Gastroesophageal sphincter (tissue), 4 donors: ENCODE data around the gene TEKT5. TPM values are rescaled to one million over a fixed set of nuclear protein-coding genes. Genes with fewer than 3 reads are reported as not detected.

Experiments
- ATAC-seq: fragments of 150-250 bp; one replicate; pipeline ENCODE4 v1.9.1; 2016; ENCODE audit warnings: mild to moderate bottlenecking, moderate library complexity
- H3K27ac ChIP-seq, 4 donors: fragments of 200-600 bp; sonication (generic) in 3 of 4; 1 replicate in 3 of 4; 2 replicates in 1 of 4; pipeline ENCODE4 v1.5.1; 2016 to 2019
- H3K27me3 ChIP-seq: fragments of 200-600 bp; sonication (generic); one replicate; pipeline ENCODE4 v1.5.1; 2019
- H3K36me3 ChIP-seq, 2 donors: fragments of 200-600 bp; sonication (generic); one replicate each; pipeline ENCODE4 v1.5.1; 2019; ENCODE audit warnings: control low read depth in 1 of 2
- H3K4me1 ChIP-seq, 3 donors: fragments of 200-600 bp; sonication (generic); 1 replicate in 2 of 3; 2 replicates in 1 of 3; pipeline ENCODE4 v1.5.1; 2016 to 2019; ENCODE audit warnings: control low read depth in 2 of 3
- H3K4me3 ChIP-seq, 2 donors: fragments of 200-600 bp; sonication (generic); one replicate each; pipeline ENCODE4 v1.5.1; 2019; ENCODE audit warnings: mild to moderate bottlenecking in 1 of 2, moderate library complexity in 1 of 2
- H3K9me3 ChIP-seq, 3 donors: fragments of 200-600 bp; sonication (generic); one replicate each; pipeline ENCODE4 v1.5.1; 2017 to 2019; ENCODE audit warnings: control low read depth in 2 of 3
- CTCF ChIP-seq, 4 experiments: fragments of 200-600 bp in 2 of 4; fragments of 450-650 bp in 2 of 4; sonication (generic) in 1 of 4; IDR thresholded peaks; one replicate each; pipeline ENCODE4 v1.5.1; 2017 to 2019; ENCODE audit warnings: antibody characterized with exemption in 4 of 4, mild to moderate bottlenecking in 2 of 4, moderate library complexity in 2 of 4
- EP300 ChIP-seq: sonication (generic); formaldehyde crosslinking; IDR thresholded peaks from one replicate; pipeline ENCODE4 v1.6.1; 2017; ENCODE audit warnings: antibody characterized with exemption, mild to moderate bottlenecking
- POLR2A ChIP-seq, 2 donors: fragments of 450-650 bp; IDR thresholded peaks; one replicate each; pipeline ENCODE4 v1.6.1; 2017; ENCODE audit warnings: antibody characterized with exemption in 2 of 2, mild to moderate bottlenecking in 2 of 2, moderate library complexity in 1 of 2
- POLR2AphosphoS5 ChIP-seq: sonication (generic); formaldehyde crosslinking; IDR thresholded peaks from one replicate; pipeline ENCODE4 v1.6.1; 2017; ENCODE audit warnings: antibody characterized with exemption
- WGBS, 2 donors: methylation state at CpG; one replicate each; pipeline ENCODE4 v1.1.5; 2018; ENCODE audit warnings: low coverage in 1 of 2; 5-methylcytosine and 5-hydroxymethylcytosine counted together
- total RNA-seq, 4 donors: library from RNA; depleted of rRNA; stranded (reverse); fragments of >200 nt; gene quantifications; one replicate each; pipeline ENCODE4 v1.1.0, GENCODE V29; 2016

The TEKT5 gene
- total RNA-seq, 4 donors from 2014 or later: 0.19 TPM; not detected in 3

GRCh38 chr16:10641953-10642949 lies 52.5 kb downstream of the TEKT5 start:
- Histone ChIP-seq H3K9me3 (no peaks in the 10 kb centered on the region), H3K4me1 (no peaks in the 10 kb centered on the region), H3K36me3 (no peaks in the 10 kb centered on the region), H3K27ac (no peak overlapping the region), H3K4me3 (no peak overlapping the region), H3K27me3 (no peaks in the 10 kb centered on the region)
- no peak for TF ChIP-seq CTCF (IDR thresholded peaks at IDR 0.05)
- TF ChIP-seq EP300: no peak
- TF ChIP-seq POLR2A (IDR thresholded peaks at IDR 0.05): no peak
- TF ChIP-seq POLR2AphosphoS5: no peak
- WGBS, 2 donors: 38 to 56% methylated on average over 4 of the region's 6 CpGs
- no peak for ATAC-seq

GRCh38 chr16:10641555-10641952 lies 53.2 kb downstream of the TEKT5 start:
- Histone ChIP-seq H3K4me1 (no peaks in the 10 kb centered on the region), H3K9me3 (no peaks in the 10 kb centered on the region), H3K4me3 (no peak overlapping the region), H3K27me3 (no peaks in the 10 kb centered on the region), H3K27ac (no peak overlapping the region), H3K36me3 (no peaks in the 10 kb centered on the region)
- 92 to 93% methylated on average over 4 to 7 of the region's 7 CpGs for WGBS, 2 donors
- ATAC-seq: no peak
- TF ChIP-seq EP300 (no peak), POLR2AphosphoS5 (no peak), CTCF (IDR thresholded peaks at IDR 0.05) (no peak), POLR2A (IDR thresholded peaks at IDR 0.05) (no peak)

- Histone ChIP-seq H3K4me1 (no peaks in the 10 kb centered on the region), H3K36me3 (no peaks in the 10 kb centered on the region), H3K27me3 (no peaks in the 10 kb centered on the region), H3K9me3 (no peaks in the 10 kb centered on the region), H3K27ac (no peak overlapping the region), H3K4me3 (no peak overlapping the region)
- 80 to 92% methylated on average over 2 of the region's 3 CpGs for WGBS, 2 donors
- ATAC-seq: no peak
- TF ChIP-seq POLR2A (IDR thresholded peaks at IDR 0.05): no peak
- TF ChIP-seq EP300: no peak
- TF ChIP-seq CTCF (IDR thresholded peaks at IDR 0.05): no peak
- TF ChIP-seq POLR2AphosphoS5: no peak
Observed at GRCh38 chr16:10640934-10641333, 53.8 kb downstream of the TEKT5 start.

GRCh38 chr16:10638101-10638500 lies 56.6 kb downstream of the TEKT5 start:
- TF ChIP-seq EP300: no peak
- Histone ChIP-seq H3K4me1 (no peaks in the 10 kb centered on the region), H3K27ac (no peak overlapping the region), H3K9me3 (peaks cover 0 to 10% (median 0%) of the 10 kb centered on the region in 3 donors), H3K4me3 (no peak overlapping the region), H3K27me3 (peaks cover 15% of the 10 kb centered on the region), H3K36me3 (no peaks in the 10 kb centered on the region)
- 54 to 90% methylated on average over 2 to 4 of the region's 6 CpGs for WGBS, 2 donors
- ATAC-seq: no peak

- Histone ChIP-seq H3K4me1 (no peaks in the 10 kb centered on the region), H3K27ac (no peak overlapping the region), H3K36me3 (no peaks in the 10 kb centered on the region), H3K27me3 (peaks cover 20% of the 10 kb centered on the region), H3K9me3 (peaks cover 0 to 10% (median 0%) of the 10 kb centered on the region in 3 donors), H3K4me3 (no peak overlapping the region)
- ATAC-seq: no peak
- TF ChIP-seq POLR2AphosphoS5: no peak
- no peak for TF ChIP-seq POLR2A (IDR thresholded peaks at IDR 0.05)
- TF ChIP-seq CTCF (IDR thresholded peaks at IDR 0.05): no peak
- TF ChIP-seq EP300: no peak
- WGBS, 2 donors: 67 to 80% methylated on average over 6 of the region's 6 CpGs
Observed at GRCh38 chr16:10637337-10638037, 57.2 kb downstream of the TEKT5 start.
